ENCODE results near the gene ARRDC2.

DNA sequence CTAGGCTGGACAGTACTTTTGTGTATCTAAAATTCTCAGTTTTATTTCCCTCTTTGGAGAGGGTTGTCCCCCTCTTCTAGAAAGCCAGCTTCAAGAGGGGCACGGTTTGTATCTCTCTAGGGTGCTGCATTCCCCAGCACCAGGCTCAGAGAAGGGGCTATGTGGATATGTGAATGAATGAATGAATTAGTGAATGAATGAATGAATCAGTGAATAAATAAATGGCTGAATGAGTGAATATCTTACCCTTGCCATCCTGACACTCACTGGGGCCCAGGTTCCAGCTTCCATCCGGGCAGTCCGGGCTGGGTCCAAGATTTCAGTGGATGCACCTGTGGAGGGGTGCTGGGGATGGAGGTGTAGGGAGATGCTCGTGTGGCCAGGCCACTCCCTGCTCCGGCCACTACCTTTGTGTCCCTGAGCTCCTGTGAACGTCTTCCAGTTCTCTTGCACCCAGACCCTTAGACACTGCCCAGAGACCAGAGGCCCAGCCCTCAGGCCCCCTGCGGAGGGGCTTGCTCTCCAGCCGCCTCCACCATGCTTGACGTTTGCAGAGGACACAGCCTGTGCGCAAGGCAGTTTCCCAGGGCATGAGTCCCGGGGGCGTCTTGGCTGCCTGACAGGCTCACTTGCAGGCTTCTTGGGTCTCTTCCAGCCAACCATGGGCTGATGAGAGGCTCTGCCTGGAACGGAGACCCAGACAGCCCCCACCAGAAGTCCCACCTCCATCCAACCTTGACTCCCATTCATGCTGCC lies 43.9 kb upstream of the ARRDC2 start:
- TF ChIP-seq, protein P1, sequence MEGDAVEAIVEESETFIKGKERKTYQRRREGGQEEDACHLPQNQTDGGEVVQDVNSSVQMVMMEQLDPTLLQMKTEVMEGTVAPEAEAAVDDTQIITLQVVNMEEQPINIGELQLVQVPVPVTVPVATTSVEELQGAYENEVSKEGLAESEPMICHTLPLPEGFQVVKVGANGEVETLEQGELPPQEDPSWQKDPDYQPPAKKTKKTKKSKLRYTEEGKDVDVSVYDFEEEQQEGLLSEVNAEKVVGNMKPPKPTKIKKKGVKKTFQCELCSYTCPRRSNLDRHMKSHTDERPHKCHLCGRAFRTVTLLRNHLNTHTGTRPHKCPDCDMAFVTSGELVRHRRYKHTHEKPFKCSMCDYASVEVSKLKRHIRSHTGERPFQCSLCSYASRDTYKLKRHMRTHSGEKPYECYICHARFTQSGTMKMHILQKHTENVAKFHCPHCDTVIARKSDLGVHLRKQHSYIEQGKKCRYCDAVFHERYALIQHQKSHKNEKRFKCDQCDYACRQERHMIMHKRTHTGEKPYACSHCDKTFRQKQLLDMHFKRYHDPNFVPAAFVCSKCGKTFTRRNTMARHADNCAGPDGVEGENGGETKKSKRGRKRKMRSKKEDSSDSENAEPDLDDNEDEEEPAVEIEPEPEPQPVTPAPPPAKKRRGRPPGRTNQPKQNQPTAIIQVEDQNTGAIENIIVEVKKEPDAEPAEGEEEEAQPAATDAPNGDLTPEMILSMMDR (IDR thresholded peaks at IDR 0.05; ENCODE audit: insufficient read depth, low read length): no peak
- no peak for TF ChIP-seq POLR2AphosphoS5 (IDR thresholded peaks at IDR 0.05; ENCODE audit: low read depth)
- TF ChIP-seq, protein P2, sequence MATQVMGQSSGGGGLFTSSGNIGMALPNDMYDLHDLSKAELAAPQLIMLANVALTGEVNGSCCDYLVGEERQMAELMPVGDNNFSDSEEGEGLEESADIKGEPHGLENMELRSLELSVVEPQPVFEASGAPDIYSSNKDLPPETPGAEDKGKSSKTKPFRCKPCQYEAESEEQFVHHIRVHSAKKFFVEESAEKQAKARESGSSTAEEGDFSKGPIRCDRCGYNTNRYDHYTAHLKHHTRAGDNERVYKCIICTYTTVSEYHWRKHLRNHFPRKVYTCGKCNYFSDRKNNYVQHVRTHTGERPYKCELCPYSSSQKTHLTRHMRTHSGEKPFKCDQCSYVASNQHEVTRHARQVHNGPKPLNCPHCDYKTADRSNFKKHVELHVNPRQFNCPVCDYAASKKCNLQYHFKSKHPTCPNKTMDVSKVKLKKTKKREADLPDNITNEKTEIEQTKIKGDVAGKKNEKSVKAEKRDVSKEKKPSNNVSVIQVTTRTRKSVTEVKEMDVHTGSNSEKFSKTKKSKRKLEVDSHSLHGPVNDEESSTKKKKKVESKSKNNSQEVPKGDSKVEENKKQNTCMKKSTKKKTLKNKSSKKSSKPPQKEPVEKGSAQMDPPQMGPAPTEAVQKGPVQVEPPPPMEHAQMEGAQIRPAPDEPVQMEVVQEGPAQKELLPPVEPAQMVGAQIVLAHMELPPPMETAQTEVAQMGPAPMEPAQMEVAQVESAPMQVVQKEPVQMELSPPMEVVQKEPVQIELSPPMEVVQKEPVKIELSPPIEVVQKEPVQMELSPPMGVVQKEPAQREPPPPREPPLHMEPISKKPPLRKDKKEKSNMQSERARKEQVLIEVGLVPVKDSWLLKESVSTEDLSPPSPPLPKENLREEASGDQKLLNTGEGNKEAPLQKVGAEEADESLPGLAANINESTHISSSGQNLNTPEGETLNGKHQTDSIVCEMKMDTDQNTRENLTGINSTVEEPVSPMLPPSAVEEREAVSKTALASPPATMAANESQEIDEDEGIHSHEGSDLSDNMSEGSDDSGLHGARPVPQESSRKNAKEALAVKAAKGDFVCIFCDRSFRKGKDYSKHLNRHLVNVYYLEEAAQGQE (IDR thresholded peaks at IDR 0.05; ENCODE audit: insufficient replicate concordance, low read depth): no peak
- TF ChIP-seq GABPA (IDR thresholded peaks at IDR 0.05; ENCODE audit: low read depth): no peak
- TF ChIP-seq SPI1 (IDR thresholded peaks at IDR 0.05; ENCODE audit: borderline replicate concordance, low read depth): no peak

Measured in HL-60 (cell line).